Activated CD4-positive, alpha-beta T cell treated with anti-CD3 and anti-CD28 coated beads, Interleukin-2, amount 10 ng/mL, durations not matched to agents 24 days and 14 days (primary cell): ENCODE measurements around the gene PABPC1L. TPM values are rescaled to one million over a fixed set of nuclear protein-coding genes. Genes with fewer than 3 reads are reported as not detected.

Source experiments
- DNase-seq: peaks from one replicate; pipeline ENCODE4 v3.0.0; 2022
- H3K27ac Mint-ChIP-seq: one replicate; pipeline ENCODE4 v1.8.0; 2022; ENCODE audit warnings: mild to moderate bottlenecking, mixed read lengths
- H3K27me3 Mint-ChIP-seq: one replicate; pipeline ENCODE4 v1.8.0; 2022; ENCODE audit warnings: mixed read lengths
- H3K36me3 Mint-ChIP-seq: one replicate; pipeline ENCODE4 v1.8.0; 2022; ENCODE audit warnings: low read depth, mild to moderate bottlenecking, mixed read lengths
- H3K4me1 Mint-ChIP-seq: one replicate; pipeline ENCODE4 v1.8.0; 2021; ENCODE audit warnings: mixed read lengths
- H3K4me3 Mint-ChIP-seq: one replicate; pipeline ENCODE4 v1.8.0; 2022; ENCODE audit warnings: mild to moderate bottlenecking, moderate library complexity, mixed read lengths
- H3K9me3 Mint-ChIP-seq: one replicate; pipeline ENCODE4 v1.8.0; 2021; ENCODE audit warnings: mixed read lengths
- intact Hi-C: fragments of 100-400 bp; cut with micrococcal nuclease; formaldehyde crosslinking; loops from one replicate; pipeline ENCODE4 v1.15.1; 2023
- total RNA-seq: library from RNA; stranded (reverse); gene quantifications from 2 replicates; pipeline ENCODE4 v1.2.3, GENCODE V29; 2022

PABPC1L gene
- total RNA-seq, 1 donor from 2014 or later, result 103 TPM

DNA sequence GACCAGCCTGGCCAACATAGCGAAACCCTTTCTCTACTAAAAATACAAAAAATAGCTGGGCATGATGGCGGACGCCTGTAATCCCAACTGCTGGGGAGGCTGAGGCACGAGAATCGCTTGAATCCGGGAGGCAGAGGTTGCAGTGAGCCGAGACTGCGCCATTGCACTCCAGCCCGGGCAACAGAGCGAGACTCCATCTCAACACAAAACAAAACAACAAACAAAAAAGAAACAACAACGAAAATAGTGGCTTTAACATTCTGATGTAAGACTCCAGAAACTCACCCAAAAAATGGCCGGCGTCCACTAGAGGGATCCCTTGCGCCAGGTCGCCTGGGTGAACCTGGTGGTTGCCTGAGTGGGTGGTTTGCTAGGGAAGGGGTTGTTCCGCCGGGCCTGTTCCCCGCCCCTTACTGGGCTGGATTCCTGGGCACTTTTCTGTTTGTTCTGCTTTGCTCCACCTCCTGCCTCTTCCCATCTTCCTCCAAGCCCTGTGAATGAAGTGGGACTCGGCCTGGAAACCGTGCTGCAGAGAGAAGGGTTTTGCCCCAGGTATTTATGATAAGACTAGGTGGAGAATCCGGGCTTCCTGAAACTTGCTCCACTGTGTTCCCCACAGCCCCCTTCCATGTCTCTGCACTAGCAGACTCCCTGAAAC lies 1.5 kb downstream of the PABPC1L start:
- Mint-ChIP-seq H3K4me3 (peak overlapping the region; percentile 66), H3K4me1 (peaks cover 37% of the 10 kb centered on the region), H3K9me3 (no peaks in the 10 kb centered on the region), H3K36me3 (peaks cover 48% of the 10 kb centered on the region), H3K27me3 (no peaks in the 10 kb centered on the region), H3K27ac (peak overlapping the region; percentile 48)
- intact Hi-C loops, result loop anchor here (2.0 kb wide), 1 partner anchor 55 kb away; the partner anchor contains the start of gene STK4
- peak; percentile 87 for DNase-seq

DNA sequence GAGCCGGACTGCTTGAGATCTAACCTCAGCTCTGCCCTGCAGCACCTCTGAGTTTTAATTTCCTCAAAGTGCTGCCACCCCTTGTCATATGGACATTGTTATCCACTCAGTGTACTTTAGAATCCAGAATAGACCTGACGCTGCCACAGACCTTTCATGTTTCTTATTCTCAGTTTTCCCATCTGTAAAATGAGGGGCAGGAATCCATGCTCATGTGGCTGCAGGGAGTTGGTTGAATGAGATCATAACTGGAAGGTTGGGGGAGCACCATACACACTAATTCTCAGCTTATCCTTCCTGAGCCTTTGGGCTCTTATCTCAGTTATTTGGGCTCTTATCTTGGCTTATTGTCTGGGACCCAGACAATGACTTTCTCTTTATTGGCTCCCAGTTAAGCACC lies 2.3 kb downstream of the PABPC1L start:
- no peaks in the 10 kb centered on the region for H3K9me3 Mint-ChIP-seq
- H3K27me3 Mint-ChIP-seq, result no peaks in the 10 kb centered on the region
- DNase-seq, result no peak
- H3K4me3 Mint-ChIP-seq, result no peak overlapping the region
- H3K36me3 Mint-ChIP-seq, result peaks cover 50% of the 10 kb centered on the region
- H3K27ac Mint-ChIP-seq, result no peak overlapping the region
- peaks cover 37% of the 10 kb centered on the region for H3K4me1 Mint-ChIP-seq
- intact Hi-C loops, result no loop called here

DNA sequence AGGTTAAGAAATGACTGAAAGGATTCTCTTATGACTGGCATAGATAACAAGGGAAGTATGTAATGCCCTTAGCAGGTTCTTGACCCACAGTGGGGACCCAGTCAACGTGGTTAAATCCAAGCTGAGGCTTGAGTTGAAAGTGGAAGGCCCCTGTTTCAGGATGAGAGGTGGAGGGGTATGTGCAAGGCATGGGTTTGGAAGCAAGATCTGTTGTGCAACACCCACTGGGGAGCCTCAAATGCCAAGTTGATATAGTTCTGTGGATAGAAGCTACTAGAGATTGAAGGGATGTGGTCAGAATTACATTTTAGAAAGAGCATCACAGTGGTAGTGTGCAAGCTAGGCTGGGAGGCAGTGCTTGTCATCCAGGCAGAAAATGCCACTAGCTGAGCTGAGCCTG lies 5.1 kb downstream of the PABPC1L start:
- H3K36me3 Mint-ChIP-seq, result peaks cover 38% of the 10 kb centered on the region
- H3K9me3 Mint-ChIP-seq, result no peaks in the 10 kb centered on the region
- H3K4me1 Mint-ChIP-seq, result peaks cover 26% of the 10 kb centered on the region
- intact Hi-C loops, result no loop called here
- H3K4me3 Mint-ChIP-seq, result no peak overlapping the region
- H3K27me3 Mint-ChIP-seq, result no peaks in the 10 kb centered on the region
- peak overlapping the region; percentile 66 for H3K27ac Mint-ChIP-seq
- DNase-seq, result peak; percentile 67

DNA sequence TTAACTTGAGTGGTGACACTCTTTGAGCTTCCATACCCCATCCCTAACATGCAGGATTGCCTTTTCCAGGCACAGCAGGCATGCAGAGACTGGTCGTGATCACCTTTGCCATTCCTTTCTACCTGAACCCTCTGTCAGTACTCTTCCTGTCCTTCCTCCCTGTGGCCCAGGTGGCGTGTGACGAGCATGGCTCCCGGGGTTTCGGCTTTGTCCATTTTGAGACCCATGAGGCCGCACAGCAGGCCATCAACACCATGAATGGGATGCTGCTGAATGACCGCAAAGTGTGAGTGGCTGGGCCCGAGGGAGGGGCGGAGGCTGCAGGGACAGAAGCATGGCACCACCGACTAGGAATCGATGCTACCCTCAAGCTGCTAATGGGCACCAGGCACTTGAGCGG lies 6.7 kb downstream of the PABPC1L start:
- Mint-ChIP-seq H3K4me1 (peaks cover 17% of the 10 kb centered on the region), H3K9me3 (no peaks in the 10 kb centered on the region), H3K27ac (no peak overlapping the region), H3K4me3 (no peak overlapping the region), H3K27me3 (no peaks in the 10 kb centered on the region), H3K36me3 (peaks cover 39% of the 10 kb centered on the region)
- intact Hi-C loops, result no loop called here
- no peak for DNase-seq

DNA sequence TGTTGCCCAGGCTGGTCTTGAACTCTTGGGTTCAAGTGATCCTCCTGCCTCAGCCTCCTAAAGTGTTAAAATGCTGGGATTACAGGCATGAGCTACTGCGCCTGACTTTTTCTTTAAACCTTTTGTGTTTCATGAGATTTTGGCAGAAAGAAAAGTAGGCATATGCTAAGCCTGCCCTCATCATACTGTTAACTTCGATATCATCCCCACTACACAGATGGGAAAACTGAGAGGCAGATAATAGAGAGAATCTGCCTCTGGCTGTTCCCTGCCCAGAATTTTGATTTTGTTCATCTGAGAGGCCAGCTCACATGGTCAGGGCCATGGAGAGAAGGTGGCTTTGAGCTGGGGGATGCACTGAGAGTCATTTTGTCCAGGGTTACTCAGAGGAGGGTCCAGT lies 7.5 kb downstream of the PABPC1L start:
- H3K4me3 Mint-ChIP-seq, result no peak overlapping the region
- H3K27ac Mint-ChIP-seq, result no peak overlapping the region
- DNase-seq, result no peak
- H3K36me3 Mint-ChIP-seq, result peaks cover 40% of the 10 kb centered on the region
- no peaks in the 10 kb centered on the region for H3K9me3 Mint-ChIP-seq
- H3K27me3 Mint-ChIP-seq, result no peaks in the 10 kb centered on the region
- H3K4me1 Mint-ChIP-seq, result peaks cover 15% of the 10 kb centered on the region
- intact Hi-C loops, result no loop called here

DNA sequence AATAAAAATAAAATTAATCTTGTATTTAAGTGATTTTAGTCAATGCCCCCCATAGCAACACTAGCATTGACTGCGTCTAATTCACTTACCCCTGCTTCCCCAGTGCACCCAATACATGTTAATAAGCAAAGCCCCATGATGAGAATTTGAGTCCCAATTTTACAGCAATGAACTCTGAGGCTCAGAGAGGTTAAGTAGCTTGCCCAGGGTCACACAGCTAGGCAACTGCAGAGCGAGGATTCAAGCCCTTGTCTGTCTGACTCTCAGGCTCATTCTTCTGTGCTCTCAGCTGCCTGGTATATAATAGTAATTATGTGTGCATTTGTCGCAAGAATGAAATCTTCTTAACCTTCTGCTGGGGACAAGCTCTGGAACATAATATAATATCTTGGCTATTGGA lies 8.5 kb downstream of the PABPC1L start:
- Mint-ChIP-seq H3K27ac (no peak overlapping the region), H3K4me3 (no peak overlapping the region), H3K36me3 (peaks cover 37% of the 10 kb centered on the region), H3K9me3 (no peaks in the 10 kb centered on the region), H3K27me3 (no peaks in the 10 kb centered on the region), H3K4me1 (peaks cover 12% of the 10 kb centered on the region)
- intact Hi-C loops, result no loop called here
- DNase-seq, result no peak

DNA sequence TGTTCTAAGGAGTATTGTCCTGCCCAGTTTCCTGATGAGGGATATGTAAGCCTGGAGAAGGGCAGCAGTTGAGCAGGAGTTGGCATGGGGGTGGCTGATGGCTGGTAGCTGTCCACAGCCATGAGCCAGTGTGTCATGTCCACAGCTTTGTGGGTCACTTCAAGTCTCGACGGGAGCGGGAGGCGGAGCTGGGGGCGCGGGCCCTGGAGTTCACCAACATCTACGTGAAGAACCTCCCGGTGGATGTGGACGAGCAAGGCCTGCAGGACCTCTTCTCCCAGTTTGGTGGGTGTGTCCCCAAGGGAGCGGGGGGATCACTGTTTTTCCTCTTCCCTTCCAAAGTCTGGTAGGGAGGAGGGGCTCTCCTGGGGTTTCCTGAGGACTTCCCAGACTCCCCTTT lies 8.9 kb downstream of the PABPC1L start:
- H3K4me3 Mint-ChIP-seq, result no peak overlapping the region
- no peaks in the 10 kb centered on the region for H3K27me3 Mint-ChIP-seq
- H3K9me3 Mint-ChIP-seq, result no peaks in the 10 kb centered on the region
- H3K36me3 Mint-ChIP-seq, result peaks cover 33% of the 10 kb centered on the region
- H3K27ac Mint-ChIP-seq, result no peak overlapping the region
- intact Hi-C loops, result no loop called here
- no peak for DNase-seq
- H3K4me1 Mint-ChIP-seq, result peaks cover 12% of the 10 kb centered on the region

DNA sequence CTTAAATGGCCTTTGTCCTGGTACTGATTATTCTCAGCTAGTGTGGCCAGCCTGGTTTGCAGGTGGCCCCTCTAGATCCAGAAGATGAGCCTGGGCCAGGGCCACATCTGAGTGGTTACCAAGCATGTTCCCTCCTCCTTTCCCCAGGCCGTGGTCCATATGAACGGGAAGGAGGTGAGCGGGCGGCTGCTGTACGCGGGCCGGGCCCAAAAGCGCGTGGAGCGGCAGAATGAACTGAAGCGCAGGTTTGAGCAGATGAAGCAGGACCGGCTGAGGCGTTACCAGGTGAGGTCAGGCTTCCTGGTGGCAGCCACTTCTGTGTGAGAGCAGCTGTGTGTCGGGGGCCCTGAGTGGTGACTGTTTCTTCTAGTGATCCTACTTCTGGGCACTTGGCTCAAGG lies 11.6 kb downstream of the PABPC1L start:
- intact Hi-C loops, result no loop called here
- Mint-ChIP-seq H3K4me1 (no peaks in the 10 kb centered on the region), H3K9me3 (no peaks in the 10 kb centered on the region)

DNA sequence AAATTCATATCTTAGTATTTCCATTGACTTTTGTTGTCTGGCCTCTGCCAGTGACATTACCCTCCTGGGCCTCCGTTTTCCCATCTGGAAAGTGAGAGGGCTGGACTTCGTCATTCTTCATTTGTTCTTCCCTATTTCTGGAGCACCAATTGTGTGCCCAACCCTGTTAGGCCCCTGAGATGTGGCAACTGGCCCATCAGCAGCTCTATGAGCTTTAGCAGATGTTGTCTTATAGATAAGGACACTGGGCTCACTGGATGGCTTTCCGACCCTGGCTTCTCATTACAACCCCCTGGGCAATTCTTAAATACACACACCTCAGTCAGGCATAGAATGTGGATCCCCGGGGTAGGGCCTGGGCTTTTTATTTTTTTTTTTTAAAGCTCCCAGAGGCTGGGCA lies 14.7 kb downstream of the PABPC1L start:
- Mint-ChIP-seq H3K4me1 (no peaks in the 10 kb centered on the region), H3K9me3 (no peaks in the 10 kb centered on the region), H3K4me3 (no peak overlapping the region), H3K36me3 (peaks cover 17% of the 10 kb centered on the region), H3K27me3 (no peaks in the 10 kb centered on the region), H3K27ac (no peak overlapping the region)
- DNase-seq, result no peak
- intact Hi-C loops, result no loop called here

More for the DNA sequence above, 11.6 kb downstream of the PABPC1L start:
- Mint-ChIP-seq H3K27me3 (no peaks in the 10 kb centered on the region), H3K4me3 (no peak overlapping the region), H3K27ac (no peak overlapping the region), H3K36me3 (peaks cover 24% of the 10 kb centered on the region)
- DNase-seq, result no peak

DNA sequence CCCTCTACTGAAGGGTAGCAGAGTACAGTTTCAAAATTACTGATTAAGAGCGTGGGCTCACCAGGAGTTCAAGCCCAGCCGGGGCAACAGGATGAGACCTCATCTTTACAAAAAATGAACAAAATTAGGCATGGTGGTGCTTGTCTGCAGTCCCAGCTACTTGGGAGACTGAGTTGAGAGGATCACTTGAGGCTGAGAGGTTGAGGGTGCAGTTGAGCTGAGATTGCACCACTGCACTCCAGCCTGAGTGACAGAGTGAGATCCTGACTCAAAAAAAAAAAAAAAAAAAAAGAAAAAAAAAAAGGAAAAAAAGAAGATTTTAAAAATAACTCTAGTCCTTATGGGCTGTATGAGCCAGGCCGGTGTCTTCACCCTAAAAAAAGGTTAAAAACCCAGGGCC lies 18.7 kb downstream of the PABPC1L start:
- Mint-ChIP-seq H3K27ac (no peak overlapping the region), H3K4me3 (no peak overlapping the region), H3K9me3 (no peaks in the 10 kb centered on the region), H3K27me3 (no peaks in the 10 kb centered on the region), H3K4me1 (no peaks in the 10 kb centered on the region), H3K36me3 (peaks cover 33% of the 10 kb centered on the region)
- no peak for DNase-seq
- intact Hi-C loops, result no loop called here

DNA sequence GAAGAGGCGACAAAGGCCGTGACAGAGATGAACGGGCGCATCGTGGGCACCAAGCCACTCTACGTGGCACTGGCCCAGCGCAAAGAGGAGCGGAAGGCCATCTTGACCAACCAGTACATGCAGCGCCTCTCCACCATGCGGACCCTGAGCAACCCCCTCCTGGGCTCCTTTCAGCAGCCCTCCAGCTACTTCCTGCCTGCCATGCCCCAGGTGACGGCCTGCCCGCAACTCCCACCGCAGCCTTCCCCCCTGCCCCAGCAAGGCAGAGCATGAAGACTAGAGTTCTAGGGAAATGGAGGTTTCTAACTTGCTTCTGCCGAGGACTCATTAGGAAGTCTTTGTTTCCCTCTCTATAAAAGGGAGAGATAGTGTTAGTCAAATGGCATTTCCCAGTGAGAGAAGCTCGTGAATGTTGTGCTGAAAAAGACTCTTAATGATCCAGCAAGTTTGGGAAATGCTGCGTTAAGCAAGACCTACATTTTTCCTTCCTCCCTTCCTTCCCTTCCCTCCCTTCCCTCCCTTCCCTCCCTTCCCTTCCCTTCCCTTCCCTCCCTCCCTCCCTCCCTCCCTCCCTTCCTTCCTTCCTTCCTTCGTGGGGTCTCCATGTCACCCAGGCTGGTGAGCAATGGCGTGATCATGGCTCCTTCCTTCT lies 20.8 kb downstream of the PABPC1L start:
- H3K4me1 Mint-ChIP-seq, result no peaks in the 10 kb centered on the region

DNA sequence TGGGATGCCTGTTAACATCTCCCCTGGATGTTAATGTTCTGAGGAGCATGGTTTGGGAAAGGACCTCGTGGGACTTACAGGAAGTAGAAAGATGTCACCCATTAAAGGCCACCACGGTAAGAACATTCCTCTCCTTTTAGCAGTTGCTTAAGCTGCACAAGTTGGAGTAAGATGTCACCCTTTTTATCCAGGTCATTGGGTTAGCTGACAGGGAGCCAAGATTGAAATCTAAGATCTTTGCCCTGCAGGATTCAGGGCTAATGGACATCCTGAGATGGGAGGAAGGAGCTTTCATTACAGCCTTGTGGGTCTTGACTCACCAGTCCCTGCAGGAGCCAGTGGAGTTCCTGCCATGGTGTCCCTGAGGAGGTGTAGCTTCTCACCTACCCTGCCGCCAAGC lies 22.1 kb downstream of the PABPC1L start:
- intact Hi-C loops, result no loop called here
- Mint-ChIP-seq H3K4me3 (no peak overlapping the region), H3K27ac (no peak overlapping the region), H3K36me3 (peaks cover 40% of the 10 kb centered on the region), H3K27me3 (no peaks in the 10 kb centered on the region), H3K9me3 (no peaks in the 10 kb centered on the region), H3K4me1 (no peaks in the 10 kb centered on the region)
- no peak for DNase-seq

More for the DNA sequence above, 20.8 kb downstream of the PABPC1L start:
- Mint-ChIP-seq H3K9me3 (no peaks in the 10 kb centered on the region), H3K4me3 (no peak overlapping the region), H3K36me3 (peaks cover 34% of the 10 kb centered on the region), H3K27me3 (no peaks in the 10 kb centered on the region), H3K27ac (no peak overlapping the region)
- intact Hi-C loops, result no loop called here
- no peak for DNase-seq

DNA sequence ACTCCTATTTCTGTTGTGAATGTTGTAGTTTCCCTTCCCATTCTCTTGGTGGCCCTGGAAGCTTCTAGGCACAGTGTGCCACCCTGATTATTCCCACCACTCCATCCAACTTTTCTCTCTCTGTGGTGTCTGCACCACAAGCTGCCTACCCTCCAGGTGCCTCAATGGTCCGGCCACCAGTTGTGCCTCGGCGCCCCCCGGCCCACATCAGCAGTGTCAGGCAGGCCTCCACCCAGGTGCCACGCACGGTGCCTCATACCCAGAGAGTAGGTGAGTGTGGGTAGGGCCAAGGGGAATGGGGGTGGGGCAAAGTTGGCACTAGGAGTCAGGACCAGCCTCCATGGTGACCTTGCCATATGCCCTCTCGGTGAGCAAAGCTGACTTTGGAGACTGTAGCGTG lies 23.1 kb downstream of the PABPC1L start:
- DNase-seq, result no peak
- Mint-ChIP-seq H3K9me3 (no peaks in the 10 kb centered on the region), H3K4me1 (no peaks in the 10 kb centered on the region), H3K4me3 (no peak overlapping the region), H3K36me3 (peaks cover 50% of the 10 kb centered on the region), H3K27me3 (no peaks in the 10 kb centered on the region), H3K27ac (no peak overlapping the region)
- intact Hi-C loops, result no loop called here

DNA sequence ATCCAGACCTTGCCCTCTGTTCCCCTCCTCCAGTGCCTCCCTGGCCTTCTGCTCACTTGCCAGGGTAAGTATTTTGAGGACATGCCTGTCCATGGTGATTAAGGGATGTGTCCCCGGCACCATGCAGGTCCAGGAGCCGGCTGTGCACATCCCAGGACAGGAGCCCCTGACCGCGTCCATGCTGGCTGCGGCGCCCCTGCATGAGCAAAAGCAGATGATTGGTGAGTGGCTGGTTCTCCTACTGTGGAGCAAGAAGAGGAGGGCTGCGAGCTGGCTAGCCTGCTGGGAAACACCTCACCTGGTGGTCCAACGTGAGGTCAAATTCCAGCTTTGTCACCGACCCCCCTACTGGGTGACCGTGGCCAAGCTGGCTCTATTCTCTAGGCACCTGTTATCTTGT lies 26.6 kb downstream of the PABPC1L start:
- intact Hi-C loops, result no loop called here
- no peak for DNase-seq
- H3K27me3 Mint-ChIP-seq, result no peaks in the 10 kb centered on the region

DNA sequence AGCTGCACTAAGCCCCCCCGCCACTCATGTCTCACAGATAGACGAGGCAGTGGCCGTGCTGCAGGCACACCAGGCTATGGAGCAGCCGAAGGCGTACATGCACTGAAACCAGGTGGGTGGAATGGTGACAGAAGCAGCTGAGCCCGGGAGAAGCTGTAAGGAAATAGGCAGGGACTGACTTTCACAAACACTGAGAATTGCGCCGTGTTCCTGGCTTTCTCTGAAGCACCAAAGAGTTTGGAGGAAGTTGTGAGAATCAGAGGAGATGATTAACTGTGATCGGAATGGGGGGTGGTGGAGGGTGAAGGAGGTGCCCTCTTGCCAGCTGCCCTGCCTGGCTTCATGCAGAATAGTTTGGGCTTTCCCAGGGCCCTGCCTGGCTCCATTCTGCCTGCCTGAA lies 28.8 kb downstream of the PABPC1L start:
- Mint-ChIP-seq H3K27ac (no peak overlapping the region), H3K36me3 (peaks cover 64% of the 10 kb centered on the region)

More for the DNA sequence above, 26.6 kb downstream of the PABPC1L start:
- H3K4me3 Mint-ChIP-seq, result no peak overlapping the region
- H3K27ac Mint-ChIP-seq, result no peak overlapping the region
- no peaks in the 10 kb centered on the region for H3K9me3 Mint-ChIP-seq
- peaks cover 7% of the 10 kb centered on the region for H3K4me1 Mint-ChIP-seq
- peaks cover 62% of the 10 kb centered on the region for H3K36me3 Mint-ChIP-seq

More for the DNA sequence above, 28.8 kb downstream of the PABPC1L start:
- Mint-ChIP-seq H3K4me1 (peaks cover 7% of the 10 kb centered on the region), H3K4me3 (no peak overlapping the region), H3K27me3 (no peaks in the 10 kb centered on the region), H3K9me3 (no peaks in the 10 kb centered on the region)
- intact Hi-C loops, result no loop called here
- DNase-seq, result no peak
